ENCODE data around the gene PAPPA. TPM values are rescaled to one million over a fixed set of nuclear protein-coding genes. Genes with fewer than 3 reads are reported as not detected.

Gene PAPPA
- total RNA-seq, 1 donor from 2014 or later: 0.69 TPM

GRCh38 chr9:116207371-116208111, 54.0 kb downstream of the PAPPA start:
- intact Hi-C loops (cut with micrococcal nuclease): no loop called here
- H3K4me3 ChIP-seq: no peak overlapping the region

DNA sequence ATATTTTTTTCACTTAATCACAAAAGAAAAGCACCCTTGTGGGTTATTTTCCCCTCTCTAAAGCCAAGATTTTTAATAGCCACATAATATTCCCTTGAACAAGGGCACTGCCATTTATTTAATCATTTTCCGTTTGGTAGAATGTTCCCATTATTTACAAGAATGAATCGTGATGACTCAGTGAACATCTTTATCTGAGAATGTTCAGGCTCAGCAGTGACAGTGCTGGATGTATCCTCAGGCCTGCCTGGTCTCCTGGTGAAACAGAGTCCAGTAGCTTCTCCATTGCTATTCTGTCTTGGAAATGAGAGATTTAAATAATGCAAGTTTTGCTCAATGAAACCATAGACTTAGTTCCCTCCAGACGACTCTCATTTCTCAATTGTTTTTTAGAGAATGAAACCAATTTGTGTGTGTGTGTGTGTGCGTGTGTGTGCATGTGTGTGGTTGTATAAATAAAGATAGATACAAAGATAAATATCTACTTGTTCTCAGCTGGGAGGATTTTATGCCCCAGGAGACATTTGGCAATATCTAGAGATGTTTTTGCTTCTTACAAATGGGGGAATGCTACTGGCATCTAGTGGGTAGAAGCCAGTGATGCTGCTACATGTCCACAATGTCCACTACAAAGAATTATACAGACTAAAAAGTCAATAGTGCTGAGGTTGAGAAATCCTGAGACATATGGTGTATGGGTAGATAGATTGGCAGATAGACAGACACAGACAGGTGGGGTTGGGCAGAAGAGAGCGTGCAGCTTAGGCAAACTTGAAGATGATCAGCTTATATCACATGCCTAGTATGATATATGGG, 55.0 kb downstream of the PAPPA start:
- Histone ChIP-seq H3K4me3 (no peak overlapping the region), H3K27ac (replicated peaks) (no peak overlapping the region), H3K36me3 (peaks cover 7% of the 10 kb centered on the region), H3K27me3 (ENCODE audit: low read depth) (no peaks in the 10 kb centered on the region), H3K4me1 (no peaks in the 10 kb centered on the region), H3K9me3 (replicated peaks) (no peaks in the 10 kb centered on the region)
- no peak for DNase-seq
- TF ChIP-seq, protein P1, sequence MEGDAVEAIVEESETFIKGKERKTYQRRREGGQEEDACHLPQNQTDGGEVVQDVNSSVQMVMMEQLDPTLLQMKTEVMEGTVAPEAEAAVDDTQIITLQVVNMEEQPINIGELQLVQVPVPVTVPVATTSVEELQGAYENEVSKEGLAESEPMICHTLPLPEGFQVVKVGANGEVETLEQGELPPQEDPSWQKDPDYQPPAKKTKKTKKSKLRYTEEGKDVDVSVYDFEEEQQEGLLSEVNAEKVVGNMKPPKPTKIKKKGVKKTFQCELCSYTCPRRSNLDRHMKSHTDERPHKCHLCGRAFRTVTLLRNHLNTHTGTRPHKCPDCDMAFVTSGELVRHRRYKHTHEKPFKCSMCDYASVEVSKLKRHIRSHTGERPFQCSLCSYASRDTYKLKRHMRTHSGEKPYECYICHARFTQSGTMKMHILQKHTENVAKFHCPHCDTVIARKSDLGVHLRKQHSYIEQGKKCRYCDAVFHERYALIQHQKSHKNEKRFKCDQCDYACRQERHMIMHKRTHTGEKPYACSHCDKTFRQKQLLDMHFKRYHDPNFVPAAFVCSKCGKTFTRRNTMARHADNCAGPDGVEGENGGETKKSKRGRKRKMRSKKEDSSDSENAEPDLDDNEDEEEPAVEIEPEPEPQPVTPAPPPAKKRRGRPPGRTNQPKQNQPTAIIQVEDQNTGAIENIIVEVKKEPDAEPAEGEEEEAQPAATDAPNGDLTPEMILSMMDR (IDR thresholded peaks at IDR 0.05; ENCODE audit: borderline replicate concordance): no peak
- intact Hi-C loops (cut with micrococcal nuclease): no loop called here

More at GRCh38 chr9:116207371-116208111, 54.0 kb downstream of the PAPPA start:
- Histone ChIP-seq H3K27me3 (ENCODE audit: low read depth) (no peaks in the 10 kb centered on the region), H3K27ac (replicated peaks) (no peak overlapping the region), H3K4me1 (no peaks in the 10 kb centered on the region), H3K36me3 (peaks cover 7% of the 10 kb centered on the region), H3K9me3 (replicated peaks) (no peaks in the 10 kb centered on the region)
- DNase-seq: no peak
- TF ChIP-seq, protein P1 (IDR thresholded peaks at IDR 0.05; ENCODE audit: borderline replicate concordance): no peak

- Histone ChIP-seq H3K27me3 (ENCODE audit: low read depth) (no peaks in the 10 kb centered on the region), H3K4me1 (no peaks in the 10 kb centered on the region), H3K4me3 (no peak overlapping the region), H3K27ac (replicated peaks) (no peak overlapping the region), H3K36me3 (peaks cover 7% of the 10 kb centered on the region), H3K9me3 (replicated peaks) (no peaks in the 10 kb centered on the region)
- DNase-seq: no peak
- TF ChIP-seq, protein P1 (IDR thresholded peaks at IDR 0.05; ENCODE audit: borderline replicate concordance): no peak
- intact Hi-C loops (cut with micrococcal nuclease): no loop called here
Observed at GRCh38 chr9:116209414-116210116, 56.0 kb downstream of the PAPPA start.

DNA sequence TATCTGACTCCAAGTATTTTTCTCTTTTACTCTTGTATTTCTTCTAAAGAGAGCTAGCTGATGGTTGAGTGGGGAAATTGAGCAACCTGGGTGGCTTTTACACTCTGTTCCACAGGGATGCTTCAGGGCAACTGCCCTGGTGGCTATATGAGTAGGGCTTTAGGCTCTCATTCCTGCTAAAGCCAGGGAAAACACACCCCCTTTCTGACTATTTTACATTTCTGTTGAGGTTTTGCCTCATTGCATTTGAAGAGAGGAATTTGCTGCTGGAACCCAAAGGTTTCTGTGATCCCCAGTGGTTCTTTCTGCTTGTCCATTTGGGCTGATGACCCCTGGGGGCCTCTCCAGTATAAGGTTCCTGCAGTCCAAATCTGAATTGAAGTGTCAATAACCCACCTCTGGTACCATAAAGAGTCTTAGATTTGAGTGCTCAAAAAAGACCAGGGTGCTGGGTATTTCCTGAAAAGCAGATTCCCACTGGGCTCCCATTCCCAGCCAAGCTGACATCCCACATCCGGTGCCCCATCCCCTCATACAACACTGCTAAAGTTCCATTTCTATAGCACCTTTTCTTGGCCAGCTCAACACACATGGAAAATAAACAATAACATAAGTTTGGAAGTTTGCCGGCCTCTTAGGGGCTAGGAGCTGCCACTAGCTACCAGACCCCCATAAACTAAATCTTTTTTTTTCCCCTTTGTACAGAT, 59.5 kb downstream of the PAPPA start:
- Histone ChIP-seq H3K27ac (replicated peaks) (no peak overlapping the region), H3K4me3 (no peak overlapping the region), H3K36me3 (no peaks in the 10 kb centered on the region), H3K4me1 (no peaks in the 10 kb centered on the region), H3K27me3 (ENCODE audit: low read depth) (no peaks in the 10 kb centered on the region), H3K9me3 (replicated peaks) (no peaks in the 10 kb centered on the region)
- TF ChIP-seq, protein P1 (IDR thresholded peaks at IDR 0.05; ENCODE audit: borderline replicate concordance): no peak
- intact Hi-C loops (cut with micrococcal nuclease): no loop called here
- no peak for DNase-seq

DNA sequence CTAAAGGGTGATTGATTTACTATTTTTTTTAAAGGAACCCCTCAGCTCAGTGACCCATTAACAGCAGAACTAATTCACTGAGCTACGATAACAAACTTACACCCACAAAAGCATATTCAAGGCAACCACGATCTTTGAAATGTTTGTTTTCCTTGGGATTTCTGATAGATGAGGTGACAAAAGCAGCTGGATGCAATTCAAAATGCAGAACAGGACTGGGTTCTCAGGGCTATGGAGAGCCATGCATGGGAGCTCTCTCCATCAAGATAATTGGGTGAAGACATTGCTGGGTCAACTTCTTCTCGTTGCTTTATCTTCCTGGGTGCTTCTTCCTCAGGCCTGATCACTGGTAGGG, 60.1 kb downstream of the PAPPA start:
- intact Hi-C loops (cut with micrococcal nuclease): no loop called here
- H3K27ac ChIP-seq (replicated peaks): no peak overlapping the region
- H3K36me3 ChIP-seq: no peaks in the 10 kb centered on the region
- H3K4me1 ChIP-seq: no peaks in the 10 kb centered on the region
- H3K27me3 ChIP-seq (ENCODE audit: low read depth): no peaks in the 10 kb centered on the region
- H3K4me3 ChIP-seq: no peak overlapping the region
- DNase-seq: no peak
- TF ChIP-seq, protein P1 (IDR thresholded peaks at IDR 0.05; ENCODE audit: borderline replicate concordance): no peak
- no peaks in the 10 kb centered on the region for H3K9me3 ChIP-seq (replicated peaks)

Measured in left ventricle myocardium inferior (tissue), 1 donor.